HG02870 (cell line): ENCODE measurements around the gene IGDCC3.

Experiments
- ATAC-seq: cut with Tn5 transposase; IDR thresholded peaks from one replicate; pipeline ENCODE4 v1.9.1; 2021; ENCODE audit warnings: mild to moderate bottlenecking, moderate library complexity; ENCODE audit not compliant: unreplicated experiment

The IGDCC3 gene

DNA sequence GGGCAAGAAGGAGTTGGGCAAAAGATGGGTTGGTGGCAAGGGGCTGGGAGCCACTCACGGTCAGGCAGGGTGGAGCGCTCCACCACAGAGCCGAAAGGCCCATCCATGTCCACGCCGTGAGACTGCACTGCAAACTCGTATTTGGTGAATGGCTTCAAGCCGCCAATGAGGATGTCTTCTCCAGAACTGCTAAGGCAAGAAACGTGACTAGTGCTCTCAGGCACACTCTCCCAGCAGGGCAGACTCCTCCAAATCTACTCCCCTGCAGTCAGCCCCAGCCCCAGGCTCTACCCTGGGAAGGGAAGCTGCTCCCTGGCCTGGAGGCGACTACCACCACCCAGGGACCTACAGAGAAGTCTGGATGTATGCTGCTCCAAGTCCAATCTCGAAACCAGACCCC lies 11.4 kb upstream of the IGDCC3 start:
- ATAC-seq = no peak

DNA sequence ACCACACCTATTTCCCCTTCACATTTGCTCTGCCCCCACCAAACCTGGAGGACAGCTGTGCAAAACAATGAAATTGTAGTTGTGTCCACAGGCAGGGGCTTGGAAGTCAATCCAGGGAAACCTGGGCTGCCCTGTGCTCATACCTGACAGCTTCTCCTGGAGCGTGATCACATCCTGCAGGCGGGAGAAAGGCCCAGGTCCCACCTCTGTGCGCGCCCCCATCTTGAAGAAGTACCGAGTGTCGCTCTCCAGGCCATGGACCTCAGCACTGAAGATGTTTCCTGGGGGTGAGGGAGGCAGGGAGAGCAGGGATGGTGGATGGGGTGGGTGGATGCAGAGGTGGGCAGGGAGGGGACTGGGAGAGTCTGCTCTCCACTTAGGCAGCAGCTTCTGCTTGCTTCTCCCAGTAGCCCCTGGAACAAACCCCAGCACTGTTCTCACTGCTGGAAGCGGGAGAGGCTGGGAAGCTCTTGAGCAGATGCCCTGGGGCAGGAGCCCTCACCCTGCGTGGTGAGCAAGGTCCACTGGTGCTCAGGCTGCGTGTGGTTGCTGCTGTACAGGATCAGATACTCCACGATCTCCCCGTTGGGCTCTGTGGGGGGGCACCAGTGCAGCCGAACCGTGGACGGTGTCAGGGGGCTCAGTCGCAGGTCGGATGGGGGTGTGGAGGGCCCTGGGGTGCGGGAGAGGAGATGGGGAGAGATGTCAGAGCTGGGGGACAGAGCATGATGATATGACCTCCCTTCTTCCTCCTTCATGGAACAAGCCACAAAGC lies 10.7 kb upstream of the IGDCC3 start:
- no peak for ATAC-seq

DNA sequence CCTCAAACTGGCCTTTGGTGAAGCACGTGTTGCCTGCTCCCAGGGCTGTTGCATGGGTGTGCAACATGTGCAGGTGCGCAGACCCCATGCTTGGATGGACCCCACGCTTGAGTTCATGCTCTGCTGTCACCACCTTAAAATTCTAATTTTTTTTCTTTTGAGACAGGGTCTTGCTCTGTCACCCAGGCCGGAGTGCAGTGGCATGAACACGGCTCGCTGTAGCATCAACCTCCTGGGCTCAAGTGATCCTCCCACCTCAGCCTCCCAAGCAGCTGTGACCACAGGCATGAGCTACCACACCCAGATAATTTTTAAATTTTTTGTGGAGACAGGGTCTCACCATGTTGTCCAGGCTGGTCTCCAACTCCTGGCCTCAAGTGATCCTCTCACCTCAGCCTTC lies 9.1 kb upstream of the IGDCC3 start:
- no peak for ATAC-seq

DNA sequence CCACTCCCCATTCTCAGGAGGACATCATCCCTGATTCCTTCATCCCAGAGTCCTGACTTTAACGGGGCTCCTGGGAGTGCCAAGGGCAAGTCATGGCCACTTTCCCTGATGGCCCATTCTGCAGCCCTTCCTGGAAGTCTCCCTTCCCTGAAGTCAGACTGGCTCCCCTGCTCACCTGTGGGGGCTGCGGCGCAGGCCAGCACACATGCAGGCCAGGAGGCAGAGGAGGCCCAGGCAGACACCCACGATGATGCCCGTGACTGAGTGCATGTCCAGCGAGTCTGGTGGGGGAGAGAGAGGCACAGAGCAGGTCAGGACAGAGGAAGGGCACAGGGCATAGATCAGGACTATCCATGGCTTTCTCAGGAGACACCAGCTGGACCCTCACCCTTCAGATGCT lies 8.6 kb upstream of the IGDCC3 start:
- no peak for ATAC-seq

DNA sequence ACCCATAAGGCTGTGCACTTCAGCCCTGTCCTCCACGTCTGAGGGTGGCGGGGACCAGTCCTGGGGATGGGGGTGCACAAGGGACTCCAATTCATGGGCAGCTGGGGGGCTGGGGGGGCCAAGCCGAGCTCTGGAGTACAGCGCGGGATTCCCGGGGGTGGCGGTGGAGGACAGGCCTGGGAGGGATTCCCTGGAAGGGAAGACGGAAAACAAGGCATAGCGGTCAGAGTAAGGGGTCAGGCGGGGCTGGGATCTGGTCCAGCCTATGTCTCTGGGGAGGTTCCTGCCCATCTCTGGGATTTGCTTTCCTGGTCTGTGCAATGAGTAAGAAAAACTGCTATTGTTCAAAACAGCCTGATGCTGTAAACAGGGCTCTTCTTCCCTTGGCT lies 8.1 kb upstream of the IGDCC3 start:
- ATAC-seq = no peak

DNA sequence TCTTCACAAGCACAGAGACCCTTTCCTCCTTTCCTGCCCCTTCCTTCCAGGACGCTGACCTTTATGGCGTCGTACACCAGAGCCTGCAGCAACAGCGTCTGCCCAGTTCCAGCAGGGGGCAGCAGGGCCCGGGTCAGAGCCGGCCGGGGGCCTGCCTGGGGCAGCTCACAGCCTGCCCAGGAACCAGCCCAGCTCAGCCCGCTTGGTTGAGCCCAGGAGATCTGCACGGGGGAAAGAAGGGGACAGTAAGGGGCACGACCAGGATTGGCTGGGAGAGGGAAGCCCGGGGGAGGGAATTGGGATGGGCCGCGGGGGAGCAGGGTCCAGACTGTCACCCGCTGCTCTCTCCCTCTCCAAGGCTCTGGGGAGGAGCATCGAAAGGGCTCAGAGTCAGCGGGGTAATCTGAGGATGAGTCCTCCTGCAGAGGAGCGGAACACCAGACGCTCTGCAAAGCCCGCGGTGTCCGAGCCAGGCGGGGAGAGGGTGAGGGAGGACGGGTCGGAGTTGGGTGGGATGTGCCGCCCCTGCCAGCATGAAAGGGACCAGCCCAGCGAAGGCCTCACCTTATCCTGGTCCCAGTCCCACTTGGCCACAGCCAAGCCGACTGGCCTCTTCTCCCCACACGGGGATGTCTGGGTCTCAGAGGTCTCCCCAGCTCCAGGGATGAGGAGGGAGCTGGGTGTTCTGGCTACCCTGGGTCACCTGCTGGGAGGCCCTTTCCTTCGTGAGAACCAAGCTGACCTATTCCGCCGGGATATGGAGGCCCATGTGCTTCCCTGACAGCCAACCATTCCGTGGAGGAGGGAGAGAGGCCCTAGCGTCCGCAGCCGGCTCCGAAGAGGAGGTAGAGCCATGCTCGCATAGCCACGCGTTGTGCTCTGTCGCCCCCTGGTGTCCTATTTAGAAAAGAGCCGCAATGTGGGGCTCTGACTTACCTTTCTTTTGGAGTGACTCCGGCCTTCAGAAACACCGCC lies 7.4 kb upstream of the IGDCC3 start:
- no peak for ATAC-seq

DNA sequence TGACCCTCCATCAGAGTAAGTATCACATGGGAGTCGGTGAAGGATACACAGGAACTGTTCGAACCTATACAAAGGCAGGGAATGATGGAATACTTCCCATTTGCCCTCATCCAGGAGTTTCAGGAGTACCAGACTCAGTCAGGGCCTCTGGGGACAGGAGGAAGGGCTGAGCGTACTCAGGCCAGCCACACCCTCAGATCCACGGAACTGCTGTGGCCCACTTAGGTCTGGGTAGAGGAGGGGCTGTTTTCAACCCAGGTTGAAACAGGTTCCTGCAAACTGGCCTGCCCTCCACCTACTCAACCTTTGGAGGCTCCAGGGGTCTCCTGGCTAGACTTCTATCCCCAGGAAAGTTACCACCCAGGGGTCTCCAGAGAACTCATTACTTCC lies 6.7 kb upstream of the IGDCC3 start:
- ATAC-seq = no peak

DNA sequence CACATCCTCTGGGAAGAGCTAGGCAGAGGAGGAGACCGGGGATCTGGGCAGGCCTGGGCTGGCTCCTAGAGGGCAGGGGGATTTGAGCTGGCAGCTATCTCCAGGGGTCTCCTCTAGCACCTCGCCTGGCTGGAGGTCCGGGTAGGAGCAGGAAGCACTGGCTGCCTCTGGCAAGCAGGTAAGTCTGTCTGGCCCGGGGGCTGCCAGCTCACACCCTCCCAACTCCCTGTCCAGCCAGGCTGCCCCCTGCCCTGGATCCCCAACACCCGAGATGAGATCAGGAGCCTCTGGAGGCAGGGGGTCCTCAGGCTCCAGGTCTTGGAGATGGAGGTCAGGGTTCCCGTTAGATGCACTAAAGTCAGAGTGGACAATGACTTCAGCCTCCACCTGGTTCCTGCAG lies 6.2 kb upstream of the IGDCC3 start:
- ATAC-seq = no peak

DNA sequence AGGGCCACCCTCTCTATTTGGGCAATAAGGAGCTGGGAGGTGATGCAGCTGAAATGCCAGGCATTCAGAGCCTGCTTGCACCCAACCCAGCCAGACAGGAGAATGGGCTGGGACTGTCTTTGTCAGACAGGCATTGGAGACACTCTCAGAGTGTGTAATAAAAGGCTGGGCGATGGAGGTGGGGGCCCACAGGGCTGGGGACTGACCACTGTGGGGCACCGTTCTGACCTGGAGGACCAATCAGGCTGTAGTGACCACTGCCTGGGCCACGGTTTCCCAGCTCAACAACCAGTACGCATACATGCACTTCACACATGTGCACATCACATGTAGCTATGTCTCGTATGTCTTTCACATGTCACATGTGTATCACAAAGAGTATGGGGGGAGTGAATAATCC lies 5.7 kb upstream of the IGDCC3 start:
- no peak for ATAC-seq

DNA sequence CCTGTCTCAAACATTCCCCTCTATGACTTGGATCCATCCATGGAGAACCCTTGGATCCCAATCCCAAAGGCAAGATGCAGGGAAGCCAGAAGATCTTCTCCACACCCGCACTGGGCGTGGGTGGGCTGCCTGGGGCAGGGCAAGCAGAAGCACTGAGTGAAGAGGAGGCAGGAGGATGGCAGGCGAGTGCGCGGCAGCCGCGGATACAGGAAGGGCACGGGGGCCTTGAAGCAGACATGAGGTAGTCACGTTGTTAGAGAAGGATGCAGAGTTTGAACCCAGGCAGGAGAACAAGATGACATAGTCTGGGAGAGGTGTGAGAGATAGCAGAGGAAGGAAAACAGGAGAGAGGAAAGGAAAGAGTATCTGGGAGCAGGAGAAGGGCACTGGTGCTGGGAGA lies 5.1 kb upstream of the IGDCC3 start:
- ATAC-seq = no peak

DNA sequence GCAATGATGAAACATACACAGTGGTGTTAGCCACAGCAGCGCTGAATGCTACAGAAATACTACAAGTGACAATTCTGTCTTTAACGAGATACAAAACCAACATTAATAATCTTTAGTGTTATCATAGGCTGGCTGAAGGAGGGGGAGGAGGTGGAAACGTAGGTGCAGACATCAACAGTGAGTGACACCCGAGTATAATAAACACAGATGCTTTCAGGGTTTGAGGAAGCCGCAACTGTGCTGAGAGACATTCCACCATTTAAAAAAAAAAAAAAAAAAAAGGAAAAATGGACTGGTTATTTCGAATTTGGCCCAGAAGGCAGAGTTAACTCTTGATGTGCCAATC lies 4.3 kb upstream of the IGDCC3 start:
- no peak for ATAC-seq

DNA sequence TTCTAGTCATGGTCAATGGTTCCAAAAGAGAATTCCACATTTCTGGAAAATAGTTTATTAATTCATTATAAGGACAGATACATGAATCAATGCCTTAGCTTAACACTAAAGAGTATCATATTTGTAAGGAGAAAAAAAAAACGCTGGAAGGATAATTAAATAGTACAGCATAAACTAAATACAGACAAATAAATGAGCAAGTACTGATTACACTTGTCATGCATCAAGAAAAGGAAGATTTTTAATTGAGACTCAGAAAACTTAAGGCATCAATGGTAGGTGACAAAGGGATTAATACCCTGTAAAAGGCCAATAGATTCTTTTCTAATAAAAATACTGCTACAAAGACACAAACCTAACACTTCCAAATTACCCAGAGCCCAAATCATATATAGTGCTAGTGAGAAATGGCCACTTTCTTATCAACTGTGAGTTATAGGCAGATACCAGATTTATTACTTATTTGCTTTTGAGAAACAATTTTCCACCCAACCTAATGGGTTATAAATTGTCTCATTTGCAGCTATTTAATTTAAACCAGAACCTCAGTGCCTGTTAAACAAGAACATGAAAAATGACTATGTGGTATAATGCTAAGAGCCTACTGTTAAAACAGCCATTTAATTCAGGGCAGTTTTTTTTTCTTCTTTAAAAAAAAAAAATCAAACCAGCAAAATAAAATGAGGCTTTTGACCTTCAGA lies 3.8 kb upstream of the IGDCC3 start:
- ATAC-seq = no peak

DNA sequence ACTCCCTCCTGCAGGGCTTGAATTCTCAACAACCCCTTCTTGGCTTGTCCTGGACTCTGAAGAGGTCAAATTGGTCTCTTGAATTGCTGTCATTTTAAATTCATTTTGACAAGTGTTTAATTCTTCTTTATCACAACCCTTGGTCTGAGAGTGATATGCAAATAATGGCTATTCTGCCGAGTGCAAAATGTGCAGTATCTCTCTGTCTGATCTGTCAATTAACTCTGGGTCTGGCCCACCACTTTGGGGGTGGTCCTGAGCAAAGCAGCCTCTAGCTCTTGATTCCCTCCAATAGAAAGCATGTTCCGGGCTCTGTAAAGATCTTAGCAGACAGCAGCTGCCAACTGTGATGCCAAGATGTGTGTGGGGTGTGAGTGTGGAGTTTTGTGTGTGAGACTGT lies 2.2 kb upstream of the IGDCC3 start:
- ATAC-seq = no peak

DNA sequence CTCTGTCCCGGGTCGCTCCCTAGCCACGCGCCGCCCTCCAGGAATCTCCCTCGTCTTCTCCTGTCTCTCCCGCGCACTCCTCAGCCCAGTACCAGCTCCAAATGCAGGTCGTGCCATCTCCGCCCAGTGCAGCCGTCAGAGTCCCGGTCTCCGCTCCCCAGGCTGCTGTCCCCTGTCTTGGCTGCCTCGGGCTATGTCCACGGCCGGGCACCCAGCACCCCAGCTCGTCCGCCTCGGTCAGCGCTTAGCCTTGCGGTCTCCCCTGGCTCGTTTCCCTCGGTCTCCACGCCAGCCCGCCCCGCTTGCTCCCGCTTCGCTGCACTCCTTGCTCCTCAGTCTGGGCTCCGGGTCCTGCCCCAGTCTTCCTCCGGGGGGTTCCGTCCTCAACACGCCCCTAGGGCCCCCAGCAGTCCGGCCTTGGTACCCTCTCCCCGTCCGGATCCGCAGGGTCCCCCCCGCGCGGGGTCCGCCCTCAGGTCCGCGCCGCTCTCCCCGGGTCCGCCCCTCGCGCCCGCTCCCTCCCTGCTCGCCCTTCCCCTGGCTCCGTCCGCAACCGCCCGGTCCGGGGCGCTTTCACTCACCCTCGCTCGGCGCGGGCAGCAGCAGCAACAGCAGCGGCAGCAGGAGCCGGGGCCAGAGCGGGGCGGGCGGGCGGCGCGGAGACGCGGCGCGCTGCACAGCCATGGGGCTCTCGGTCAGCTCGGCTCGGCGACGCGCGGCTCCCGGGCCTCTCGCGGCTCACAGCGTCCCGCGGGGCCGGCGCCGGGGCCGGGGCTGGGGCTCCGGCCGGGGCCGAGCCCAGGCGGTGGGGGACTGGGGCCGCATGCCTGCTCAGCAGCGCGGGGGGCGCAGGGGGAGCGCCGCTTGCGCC lies 462 bp downstream of the IGDCC3 start:
- no peak for ATAC-seq

DNA sequence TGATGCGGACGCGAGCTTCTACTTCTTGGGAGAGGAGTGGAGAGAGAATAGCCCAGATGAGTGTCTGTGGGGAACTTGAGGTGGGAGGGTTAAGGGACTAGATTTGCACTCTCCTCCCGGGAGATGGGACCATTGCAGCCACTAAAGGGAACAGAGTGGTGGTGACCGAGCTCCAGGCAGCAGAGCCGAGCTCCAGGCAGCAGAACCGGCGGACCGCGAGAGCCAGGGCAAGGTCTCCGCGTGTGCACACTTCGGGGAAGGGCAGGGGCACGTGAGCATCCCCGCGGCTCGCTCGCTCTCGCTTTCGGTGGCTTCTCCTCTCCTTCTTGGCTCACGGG lies 1.1 kb downstream of the IGDCC3 start:
- no peak for ATAC-seq

DNA sequence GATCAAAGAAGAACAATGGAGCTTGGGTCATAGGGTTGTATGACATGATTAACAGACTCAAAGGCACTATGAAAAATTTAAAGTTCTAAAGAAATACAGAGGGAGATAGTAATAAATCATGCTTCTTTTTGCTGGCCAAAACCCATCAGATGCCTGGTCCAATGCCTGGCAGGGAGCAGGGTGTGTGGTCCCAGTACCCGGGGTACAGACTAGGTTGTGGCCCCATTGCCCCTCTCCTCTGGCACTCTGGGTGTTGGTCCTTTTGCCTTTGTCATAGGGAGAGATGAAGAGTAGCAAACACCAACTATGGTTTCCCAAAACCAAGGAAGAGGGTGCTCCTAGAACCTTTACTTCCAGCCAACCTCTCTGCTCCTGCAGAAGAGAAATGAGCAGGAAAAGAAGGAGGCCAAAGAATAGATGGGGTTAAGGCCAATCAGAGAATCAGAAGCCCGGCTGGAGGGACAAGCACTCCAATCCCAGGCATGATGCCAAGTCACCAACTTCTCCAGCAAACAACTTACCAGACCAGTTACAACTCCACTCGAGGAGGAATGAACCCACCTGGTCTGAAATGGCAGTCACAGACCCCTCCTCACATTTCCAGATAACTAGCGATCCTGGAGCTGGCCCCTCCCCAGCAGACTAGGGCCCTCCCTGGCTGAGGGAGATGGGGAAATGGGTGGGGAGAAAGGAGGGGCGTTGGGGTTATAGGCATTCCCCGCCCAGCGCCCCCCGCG lies 1.8 kb downstream of the IGDCC3 start:
- no peak for ATAC-seq

DNA sequence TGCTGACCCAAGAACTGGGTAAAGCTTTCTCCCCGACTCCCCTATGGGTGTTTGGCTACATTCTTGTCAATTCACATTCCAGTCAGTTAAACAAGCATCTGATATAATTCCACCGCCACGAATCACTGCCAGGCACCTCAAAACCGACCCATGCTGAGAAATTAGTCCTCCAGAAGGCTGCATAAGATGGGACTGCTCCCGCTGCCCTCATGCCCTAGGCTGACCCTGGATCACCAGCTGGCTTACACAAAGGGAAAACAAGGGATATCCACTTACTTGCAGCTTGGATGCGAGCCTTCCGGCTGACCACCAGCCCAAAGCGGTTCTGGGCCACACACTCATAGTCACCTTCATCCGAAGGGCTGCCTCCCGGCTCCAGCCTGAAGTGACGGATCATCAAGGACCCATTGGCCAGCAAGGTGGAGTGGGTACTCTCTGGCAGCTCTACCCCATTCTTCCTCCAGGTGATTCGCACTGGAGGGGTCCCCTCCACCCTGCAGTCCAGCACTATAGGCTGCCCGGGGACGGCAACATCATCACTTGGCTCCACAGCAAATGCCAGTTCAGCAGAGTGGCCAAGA lies 2.9 kb downstream of the IGDCC3 start:
- no peak for ATAC-seq

DNA sequence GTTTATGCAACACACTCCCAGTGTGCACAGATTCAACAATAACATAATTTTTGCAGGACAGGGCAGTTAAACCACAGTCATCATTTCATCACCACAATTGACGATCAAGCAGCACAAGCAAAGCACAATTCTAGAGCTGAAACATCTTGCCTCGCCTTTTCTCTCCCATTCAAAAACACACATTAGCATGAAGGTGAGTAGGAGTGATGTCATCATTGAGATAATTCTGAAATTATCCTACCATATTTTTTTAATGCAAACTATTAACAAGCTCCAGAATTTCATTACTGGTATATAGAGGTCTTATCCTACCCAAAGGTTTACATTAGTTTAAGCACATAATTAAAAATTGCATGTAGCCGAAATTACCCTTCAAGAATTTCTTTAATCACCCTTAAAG lies 3.5 kb downstream of the IGDCC3 start:
- no peak for ATAC-seq

DNA sequence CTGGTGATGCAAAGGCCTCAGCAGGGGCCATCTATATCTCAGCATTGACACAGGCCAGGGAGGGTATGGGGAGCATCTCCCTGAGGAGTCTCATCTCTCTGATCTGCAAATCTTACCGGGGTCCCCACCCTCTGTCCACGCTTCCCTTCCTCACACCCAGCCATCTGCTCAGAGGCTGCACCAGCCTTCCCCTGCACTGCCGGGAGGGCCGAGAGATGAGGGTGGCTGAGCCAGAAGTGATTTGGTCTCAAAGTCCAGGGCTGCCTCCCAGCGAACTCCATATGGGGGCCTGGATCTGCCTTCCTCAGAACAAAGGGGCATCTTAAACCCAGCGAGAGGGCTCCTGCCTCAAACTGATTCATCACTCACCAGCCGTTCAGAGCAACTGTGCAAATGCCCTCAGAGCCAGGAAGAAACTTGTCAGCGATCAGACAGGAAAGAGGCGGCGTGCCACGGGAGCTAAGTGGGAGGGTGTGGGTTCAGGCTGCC lies 4.6 kb downstream of the IGDCC3 start:
- no peak for ATAC-seq

DNA sequence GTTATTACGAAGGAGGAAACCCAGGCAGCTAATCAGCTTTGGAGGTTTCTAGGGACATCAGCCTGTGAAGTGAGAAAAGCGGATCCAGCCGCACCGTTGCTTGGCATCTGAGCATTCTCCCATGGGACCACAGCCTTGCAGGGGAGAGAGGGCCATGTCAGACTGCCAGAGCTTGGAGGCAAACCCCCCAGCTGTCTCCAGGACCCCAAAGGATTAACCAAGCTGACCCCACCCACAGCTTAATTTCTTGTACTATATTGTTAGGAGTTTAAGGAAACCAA lies 5.1 kb downstream of the IGDCC3 start:
- no peak for ATAC-seq
